Measurements from ENCODE around the gene CABLES1. TPM values are rescaled to one million over a fixed set of nuclear protein-coding genes. Genes with fewer than 3 reads are reported as not detected.

Gene CABLES1
- polyA plus RNA-seq, 3 donors, result 0.09 to 0.15 TPM; not detected in 1

- intact Hi-C loops (cut with micrococcal nuclease), result no loop called here
- Histone ChIP-seq H3K27me3 (ENCODE audit: control insufficient read depth in 2 of 2, insufficient read depth in 2 of 2, low read length in 2 of 2) (no peaks in the 10 kb centered on the region), H4K20me1 (ENCODE audit: insufficient read depth, low read length) (no peaks in the 10 kb centered on the region), H2AFZ (ENCODE audit: insufficient read depth, low read depth, low read length, poor library complexity, severe bottlenecking) (no peak overlapping the region), H3K4me1 (ENCODE audit: control insufficient read depth in 1 of 2, insufficient read depth in 2 of 2, low read length in 2 of 2) (no peaks in the 10 kb centered on the region), H3K79me2 (ENCODE audit: insufficient read depth, low read length) (no peaks in the 10 kb centered on the region), H3K27ac (ENCODE audit: low read depth in 1 of 2, low read length in 2 of 2) (no peak overlapping the region), H3K4me3 (replicated peaks in 1 of 3; ENCODE audit: low read depth in 2 of 3, low read length in 3 of 3) (no peak overlapping the region), H3K36me3 (replicated peaks in 1 of 2; ENCODE audit: control insufficient read depth in 1 of 2, insufficient read depth in 2 of 2, low read length in 2 of 2) (no peaks in the 10 kb centered on the region), H3K9me3 (replicated peaks in 1 of 2; ENCODE audit: control insufficient read depth in 1 of 2, insufficient read depth in 1 of 2, low read length in 2 of 2) (no peaks in the 10 kb centered on the region), H3K4me2 (replicated peaks; ENCODE audit: extremely low read depth, low read length, poor library complexity, severe bottlenecking) (no peak overlapping the region), H3K9ac (ENCODE audit: insufficient read depth, low read length, poor library complexity, severe bottlenecking) (no peak overlapping the region)
- H3K4me3 Mint-ChIP-seq, result no peak overlapping the region
- WGBS (ENCODE audit: insufficient coverage), result 96% methylated on average over 11 of the region's 17 CpGs
- H3K36me3 Mint-ChIP-seq, result no peaks in the 10 kb centered on the region
- H3K27me3 Mint-ChIP-seq (ENCODE audit: low read depth in 3 of 3), result peaks cover 0 to 3% (median 2%) of the 10 kb centered on the region in 3 donors
- H3K9me3 Mint-ChIP-seq, result no peaks in the 10 kb centered on the region
- DNase-seq, result no peak
- TF ChIP-seq CTCF (IDR thresholded peaks at IDR 0.05), result no peak
- H3K4me1 Mint-ChIP-seq, result no peaks in the 10 kb centered on the region
- no peak overlapping the region for H3K27ac Mint-ChIP-seq
Observed at GRCh38 chr18:23176701-23177432, 41.6 kb downstream of the CABLES1 start.

GRCh38 chr18:23177433-23178072 lies 42.3 kb downstream of the CABLES1 start:
- no peaks in the 10 kb centered on the region for H3K9me3 Mint-ChIP-seq
- H3K4me1 Mint-ChIP-seq, result no peaks in the 10 kb centered on the region
- no peak overlapping the region for H3K4me2 ChIP-seq (replicated peaks; ENCODE audit: extremely low read depth, low read length, poor library complexity, severe bottlenecking)
- no peak overlapping the region for H2AFZ ChIP-seq (ENCODE audit: insufficient read depth, low read depth, low read length, poor library complexity, severe bottlenecking)
- TF ChIP-seq CTCF (IDR thresholded peaks at IDR 0.05), result no peak
- H3K4me3 ChIP-seq (replicated peaks in 1 of 3; ENCODE audit: low read depth in 2 of 3, low read length in 3 of 3), result no peak overlapping the region
- H3K27me3 ChIP-seq (ENCODE audit: control insufficient read depth in 2 of 2, insufficient read depth in 2 of 2, low read length in 2 of 2), result no peaks in the 10 kb centered on the region
- no peak overlapping the region for H3K4me3 Mint-ChIP-seq
- H3K27ac Mint-ChIP-seq, result no peak overlapping the region
- no peak overlapping the region for H3K27ac ChIP-seq (ENCODE audit: low read depth in 1 of 2, low read length in 2 of 2)
- intact Hi-C loops (cut with micrococcal nuclease), result no loop called here
- no peaks in the 10 kb centered on the region for H3K9me3 ChIP-seq (replicated peaks in 1 of 2; ENCODE audit: control insufficient read depth in 1 of 2, insufficient read depth in 1 of 2, low read length in 2 of 2)
- H4K20me1 ChIP-seq (ENCODE audit: insufficient read depth, low read length), result no peaks in the 10 kb centered on the region
- H3K9ac ChIP-seq (ENCODE audit: insufficient read depth, low read length, poor library complexity, severe bottlenecking), result no peak overlapping the region
- H3K36me3 ChIP-seq (replicated peaks in 1 of 2; ENCODE audit: control insufficient read depth in 1 of 2, insufficient read depth in 2 of 2, low read length in 2 of 2), result no peaks in the 10 kb centered on the region
- H3K4me1 ChIP-seq (ENCODE audit: control insufficient read depth in 1 of 2, insufficient read depth in 2 of 2, low read length in 2 of 2), result no peaks in the 10 kb centered on the region
- H3K36me3 Mint-ChIP-seq, result no peaks in the 10 kb centered on the region
- WGBS (ENCODE audit: insufficient coverage), result 96% methylated on average over 10 of the region's 13 CpGs
- H3K79me2 ChIP-seq (ENCODE audit: insufficient read depth, low read length), result no peaks in the 10 kb centered on the region
- no peak for DNase-seq
- H3K27me3 Mint-ChIP-seq (ENCODE audit: low read depth in 3 of 3), result peaks cover 0 to 3% (median 2%) of the 10 kb centered on the region in 3 donors
